SJSA1 (cell line): Measurements from ENCODE around the gene RSRC2. TPM values are rescaled to one million over a fixed set of nuclear protein-coding genes. Genes with fewer than 3 reads are reported as not detected.
"Not testable (repeated sequence)": the region's sequence is repeated elsewhere in the genome, so short reads cannot be mapped to it uniquely, and the experiment has no call there.

Experiments
- DNase-seq, 2 experiments: peaks; one replicate each; pipeline ENCODE4 v3.0.0-alpha.2; 2015 to 2020; ENCODE audit warnings: low spot score in 2 of 2, low read depth in 1 of 2
- H3K27ac ChIP-seq: fragments of 250-450 bp; sonication (Bioruptor Pico); 2 replicates; pipeline ENCODE4 v1.5.1; 2020; ENCODE audit warnings: mild to moderate bottlenecking, moderate library complexity
- H3K27me3 ChIP-seq: fragments of 250-450 bp; sonication (Bioruptor Pico); replicated peaks from 2 replicates; pipeline ENCODE4 v1.5.1; 2020; ENCODE audit warnings: mild to moderate bottlenecking, moderate library complexity
- H3K36me3 ChIP-seq: fragments of 250-450 bp; sonication (Bioruptor Pico); 2 replicates; pipeline ENCODE4 v1.5.1; 2020; ENCODE audit warnings: mild to moderate bottlenecking
- H3K4me1 ChIP-seq: fragments of 250-450 bp; sonication (Bioruptor Pico); replicated peaks from 2 replicates; pipeline ENCODE4 v1.6.1; 2021; ENCODE audit warnings: mild to moderate bottlenecking
- H3K4me3 ChIP-seq: fragments of 250-450 bp; sonication (Bioruptor Pico); 2 replicates; pipeline ENCODE4 v1.5.1; 2020; ENCODE audit warnings: mild to moderate bottlenecking
- H3K9me3 ChIP-seq: fragments of 250-450 bp; sonication (Bioruptor Pico); replicated peaks from 2 replicates; pipeline ENCODE4 v1.5.1; 2020; ENCODE audit warnings: mild to moderate bottlenecking
- total RNA-seq: library from RNA; depleted of rRNA; stranded (reverse); fragments of >200 nt; shearing (Covaris generic); gene quantifications from 2 replicates; pipeline ENCODE4 v1.2.3, GENCODE V29; 2014

Gene RSRC2
- total RNA-seq, 1 experiment from 2014 or later = 60.8 TPM

DNA sequence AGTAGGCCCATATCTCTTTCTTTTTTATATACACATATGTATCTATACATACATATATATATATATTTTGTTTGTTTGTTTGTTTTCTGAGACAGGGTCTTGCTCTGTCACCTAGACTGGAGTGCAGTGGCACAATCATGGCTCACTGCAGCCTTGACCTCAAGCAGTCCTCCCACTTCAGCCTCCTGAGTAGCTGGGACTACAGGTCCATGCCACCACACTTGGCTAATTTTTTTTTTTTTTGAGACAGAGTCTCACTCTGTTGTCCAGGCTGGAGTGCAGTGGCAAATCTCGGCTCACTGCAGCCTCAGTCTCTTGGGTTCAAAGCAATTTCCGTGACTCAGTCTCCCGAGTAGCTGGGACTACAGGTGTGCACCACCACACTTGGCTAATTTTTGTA, 38.9 kb downstream of the RSRC2 start:
- H3K4me1 ChIP-seq, H3K27me3 ChIP-seq, DNase-seq, H3K4me3 ChIP-seq, H3K9me3 ChIP-seq, H3K27ac ChIP-seq: not testable (repeated sequence)
- H3K36me3 ChIP-seq = peaks cover 88% of the 10 kb centered on the region

DNA sequence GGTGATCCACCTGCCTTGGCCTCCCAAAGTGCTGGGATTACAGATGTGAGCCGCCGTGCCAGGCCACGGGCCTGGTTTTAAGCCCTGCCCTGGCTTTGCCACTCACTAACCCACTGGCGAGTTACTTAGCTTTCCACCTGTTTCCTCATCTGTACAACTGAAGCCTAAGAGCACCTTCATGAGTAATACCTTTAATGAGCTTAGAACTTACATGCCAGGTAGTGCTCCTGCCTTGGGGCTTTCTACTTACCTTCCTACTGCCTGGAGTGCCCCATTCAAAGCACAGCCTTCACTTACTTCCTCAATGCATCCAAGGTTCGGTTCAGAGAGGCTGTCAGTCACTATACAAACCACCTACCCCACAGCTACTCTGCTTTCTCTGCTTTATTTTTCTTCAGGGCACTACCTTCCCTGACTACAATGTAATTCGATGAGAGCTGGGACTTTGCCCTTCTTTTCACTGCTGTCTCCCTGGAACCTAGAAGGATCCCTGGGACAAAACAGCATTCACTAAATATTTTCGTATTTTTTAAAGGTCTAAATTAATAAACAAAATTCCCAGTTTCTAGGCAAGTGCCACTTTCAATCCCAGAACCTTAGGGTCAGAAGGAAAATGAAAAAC, 39.8 kb downstream of the RSRC2 start:
- Histone ChIP-seq H3K36me3 (peaks cover 85% of the 10 kb centered on the region), H3K4me1 (no peaks in the 10 kb centered on the region), H3K4me3 (no peak overlapping the region), H3K27ac (no peak overlapping the region), H3K27me3 (no peaks in the 10 kb centered on the region), H3K9me3 (no peaks in the 10 kb centered on the region)
- DNase-seq = no peak

DNA sequence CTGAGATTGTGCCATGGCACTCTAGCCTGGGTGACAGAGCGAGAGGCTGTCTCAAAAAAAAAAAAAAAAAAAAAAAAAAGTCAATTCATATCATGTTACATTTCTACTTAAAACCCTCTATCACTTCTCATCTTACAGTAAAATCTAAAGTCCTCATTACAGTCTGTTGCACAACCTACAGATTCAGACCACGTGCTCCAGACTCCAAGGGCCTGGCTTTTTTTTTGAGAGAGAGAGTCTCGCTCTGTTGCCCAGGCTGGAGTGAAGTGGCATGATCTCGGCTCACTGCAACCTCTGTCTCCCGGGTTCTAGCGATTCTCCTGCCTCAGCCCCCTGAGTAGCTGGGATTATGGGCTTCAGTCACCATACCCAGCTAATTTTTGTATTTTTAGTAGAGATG, 40.4 kb downstream of the RSRC2 start:
- DNase-seq, H3K9me3 ChIP-seq, H3K27ac ChIP-seq, H3K4me1 ChIP-seq, H3K27me3 ChIP-seq, H3K4me3 ChIP-seq: not testable (repeated sequence)
- peaks cover 86% of the 10 kb centered on the region for H3K36me3 ChIP-seq

GRCh38 chr12:122484385-122484784, 42.4 kb downstream of the RSRC2 start:
- not testable (repeated sequence) for DNase-seq, H3K9me3 ChIP-seq, H3K27ac ChIP-seq, H3K4me3 ChIP-seq, H3K27me3 ChIP-seq, H3K4me1 ChIP-seq
- H3K36me3 ChIP-seq = peaks cover 90% of the 10 kb centered on the region

DNA sequence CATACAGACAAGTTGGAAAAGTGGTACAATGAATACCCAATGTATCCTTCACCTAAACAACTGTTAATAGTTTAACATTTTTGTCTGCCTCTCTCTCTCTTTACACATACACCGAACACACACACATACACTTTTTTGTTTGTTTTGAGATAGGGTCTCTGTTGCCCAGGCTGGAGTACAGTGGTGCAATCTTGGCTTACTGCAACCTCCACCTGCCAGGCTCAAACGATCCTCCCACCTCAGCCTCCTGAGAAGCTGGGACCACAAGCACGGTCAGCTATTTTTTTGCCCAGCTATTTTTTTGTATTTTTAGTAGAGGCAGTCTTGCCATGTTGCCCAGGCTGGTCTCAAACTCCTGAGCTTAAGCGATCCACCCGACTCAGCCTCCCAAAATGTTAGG, 42.8 kb downstream of the RSRC2 start:
- no peak overlapping the region for H3K4me3 ChIP-seq
- no peaks in the 10 kb centered on the region for H3K4me1 ChIP-seq
- peaks cover 90% of the 10 kb centered on the region for H3K36me3 ChIP-seq
- H3K9me3 ChIP-seq = no peaks in the 10 kb centered on the region
- no peak for DNase-seq
- H3K27me3 ChIP-seq = no peaks in the 10 kb centered on the region
- H3K27ac ChIP-seq = no peak overlapping the region

DNA sequence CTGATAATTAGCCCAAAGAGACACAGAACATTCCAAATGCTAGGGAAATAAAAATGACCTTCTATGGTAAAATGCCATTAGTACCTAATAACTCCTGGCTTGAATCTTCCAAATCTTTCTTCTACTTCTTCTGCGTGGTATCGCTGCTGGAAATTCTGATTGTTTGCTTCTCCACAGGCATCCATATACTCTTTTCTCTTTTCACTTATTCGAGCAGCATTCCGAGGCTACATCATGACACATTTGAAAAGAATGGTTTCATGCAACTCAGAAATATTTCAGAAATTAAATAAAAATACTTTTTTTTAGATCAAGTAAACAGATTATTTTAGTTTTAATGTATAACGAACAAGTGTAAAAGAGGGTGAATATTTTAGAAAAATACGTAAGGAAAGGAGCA, 44.9 kb downstream of the RSRC2 start:
- H3K36me3 ChIP-seq = peaks cover 86% of the 10 kb centered on the region
- H3K4me1 ChIP-seq = no peaks in the 10 kb centered on the region
- no peak for DNase-seq
- no peak overlapping the region for H3K4me3 ChIP-seq
- H3K9me3 ChIP-seq = no peaks in the 10 kb centered on the region
- no peaks in the 10 kb centered on the region for H3K27me3 ChIP-seq
- no peak overlapping the region for H3K27ac ChIP-seq

GRCh38 chr12:122480753-122481152, 46.0 kb downstream of the RSRC2 start:
- Histone ChIP-seq H3K27ac (no peak overlapping the region), H3K27me3 (no peaks in the 10 kb centered on the region), H3K9me3 (no peaks in the 10 kb centered on the region), H3K4me1 (no peaks in the 10 kb centered on the region), H3K4me3 (no peak overlapping the region), H3K36me3 (peaks cover 87% of the 10 kb centered on the region)
- no peak for DNase-seq

DNA sequence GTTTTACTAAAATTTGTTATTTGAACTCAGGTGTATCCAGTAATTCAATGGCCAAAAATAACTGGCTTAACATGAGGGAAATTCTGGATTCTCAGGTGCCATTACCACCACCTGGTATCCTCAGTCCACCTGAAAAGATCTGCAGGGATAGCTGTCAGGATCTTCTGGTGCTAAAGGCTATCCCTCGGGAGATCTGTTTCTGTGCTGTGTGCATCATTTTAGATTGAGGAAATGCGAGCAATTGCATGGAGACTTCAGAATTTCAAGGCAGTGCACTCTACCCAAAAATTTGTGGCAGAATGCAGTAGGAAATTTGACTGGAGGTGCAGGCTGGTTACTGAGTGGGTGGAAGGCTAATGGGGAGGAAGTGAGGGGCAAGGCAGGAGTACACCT, 52.4 kb downstream of the RSRC2 start:
- H3K9me3 ChIP-seq = no peaks in the 10 kb centered on the region
- no peaks in the 10 kb centered on the region for H3K27me3 ChIP-seq
- H3K4me1 ChIP-seq = peaks cover 5% of the 10 kb centered on the region
- no peak overlapping the region for H3K4me3 ChIP-seq
- no peak for DNase-seq
- H3K27ac ChIP-seq = no peak overlapping the region
- peaks cover 71% of the 10 kb centered on the region for H3K36me3 ChIP-seq

GRCh38 chr12:122473543-122474323, 53.0 kb downstream of the RSRC2 start:
- no peak for DNase-seq
- Histone ChIP-seq H3K4me1 (peaks cover 5% of the 10 kb centered on the region), H3K36me3 (peaks cover 65% of the 10 kb centered on the region), H3K4me3 (no peak overlapping the region), H3K9me3 (no peaks in the 10 kb centered on the region), H3K27ac (no peak overlapping the region), H3K27me3 (no peaks in the 10 kb centered on the region)

DNA sequence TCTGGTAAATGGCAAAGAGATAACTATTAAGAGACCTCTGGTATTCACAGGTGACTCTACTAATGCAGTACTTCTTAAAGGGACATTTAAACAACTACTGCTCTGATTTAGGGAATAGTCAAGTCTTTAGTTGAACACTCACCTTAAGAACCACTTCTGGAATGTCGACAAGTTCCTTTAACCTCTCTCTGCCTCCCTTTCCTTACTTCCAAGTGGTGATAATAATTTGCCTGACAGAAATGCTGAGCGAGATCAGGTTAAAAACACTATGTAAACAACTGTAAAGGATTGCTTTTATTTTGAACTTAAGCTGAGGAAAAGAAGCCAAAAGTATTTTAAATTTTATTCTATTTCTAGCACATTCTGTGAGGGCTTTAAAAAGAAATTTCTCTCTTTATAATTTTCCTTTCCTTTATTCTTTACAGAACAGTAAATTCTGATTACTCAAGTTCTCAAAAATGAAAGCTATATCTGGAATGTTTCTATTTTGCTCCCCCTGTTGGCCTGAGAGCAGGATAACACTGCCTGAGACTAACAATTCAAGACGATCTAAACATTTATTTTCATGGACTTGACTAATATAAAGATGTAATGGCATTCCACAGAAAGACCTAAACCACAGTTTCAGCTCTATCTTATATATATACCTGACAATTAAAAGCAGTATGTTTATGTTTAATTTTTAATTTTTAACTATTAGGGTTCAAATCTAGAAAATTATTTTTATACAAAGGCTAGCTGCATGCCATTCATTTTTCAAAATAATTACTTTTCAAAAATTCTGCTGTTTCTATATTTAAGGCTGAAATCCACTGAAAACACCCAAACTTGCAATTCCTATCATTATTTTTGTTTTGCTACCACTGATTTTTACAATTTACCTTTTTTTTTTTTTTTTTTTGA, 55.2 kb downstream of the RSRC2 start:
- Histone ChIP-seq H3K4me3 (no peak overlapping the region), H3K9me3 (no peaks in the 10 kb centered on the region), H3K4me1 (peaks cover 5% of the 10 kb centered on the region), H3K27me3 (no peaks in the 10 kb centered on the region), H3K36me3 (peaks cover 47% of the 10 kb centered on the region), H3K27ac (peak overlapping the region; percentile 14; the same call in 1 of the 2 replicates)
- DNase-seq = peak in 1 of 2 experiments; percentile 42

- not testable (repeated sequence) for H3K4me1 ChIP-seq
Observed at GRCh38 chr12:122470576-122470975, 56.2 kb downstream of the RSRC2 start.

DNA sequence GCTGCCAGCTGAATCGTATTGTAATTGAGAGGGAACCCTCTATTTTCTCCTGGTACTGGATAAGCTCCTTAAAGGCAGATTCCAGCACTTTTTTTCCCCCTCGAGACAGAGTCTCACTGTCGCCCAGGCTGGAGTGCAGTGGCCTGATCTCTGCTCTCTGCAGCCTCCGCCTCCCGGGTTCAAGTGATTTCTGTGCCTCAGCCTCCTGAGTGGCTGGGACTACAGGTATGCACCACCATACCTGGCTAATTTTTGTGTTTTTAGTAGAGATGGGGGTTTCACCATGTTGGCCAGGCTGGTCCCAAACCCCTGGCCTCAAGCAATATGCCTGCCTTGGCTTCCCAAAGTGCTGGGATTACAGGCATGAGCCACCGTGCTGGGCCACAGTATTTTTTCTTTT, 56.9 kb downstream of the RSRC2 start:
- not testable (repeated sequence) for H3K27me3 ChIP-seq, H3K4me1 ChIP-seq, H3K9me3 ChIP-seq, DNase-seq, H3K4me3 ChIP-seq, H3K27ac ChIP-seq
- peaks cover 31% of the 10 kb centered on the region for H3K36me3 ChIP-seq

More at GRCh38 chr12:122470576-122470975, 56.2 kb downstream of the RSRC2 start:
- not testable (repeated sequence) for H3K27ac ChIP-seq, H3K4me3 ChIP-seq, H3K27me3 ChIP-seq, H3K9me3 ChIP-seq, DNase-seq
- peaks cover 38% of the 10 kb centered on the region for H3K36me3 ChIP-seq

DNA sequence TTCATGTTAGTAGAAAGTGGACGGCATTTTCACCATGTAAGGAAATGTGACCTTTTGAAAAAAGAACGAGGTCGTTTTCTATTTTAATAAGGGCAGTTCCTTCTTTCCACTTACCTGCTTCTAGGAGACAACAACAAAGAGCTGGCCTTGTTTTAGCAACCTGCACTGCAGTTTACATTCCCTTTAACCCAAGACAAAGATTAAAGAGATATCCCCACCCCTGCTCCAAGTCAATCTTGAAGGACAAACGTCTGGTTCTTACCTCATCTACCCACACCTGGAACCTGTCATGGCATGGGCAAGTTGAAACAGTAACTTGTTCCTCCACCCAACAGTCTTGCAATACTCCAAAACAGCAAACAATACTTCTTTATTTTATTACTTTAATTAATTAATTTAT, 58.8 kb downstream of the RSRC2 start:
- Histone ChIP-seq H3K9me3 (no peaks in the 10 kb centered on the region), H3K36me3 (peaks cover 14% of the 10 kb centered on the region), H3K27me3 (no peaks in the 10 kb centered on the region), H3K27ac (no peak overlapping the region), H3K4me3 (no peak overlapping the region), H3K4me1 (peaks cover 16% of the 10 kb centered on the region)
- DNase-seq = no peak
